Gastrocnemius medialis (tissue), 4 donors: ENCODE data around the gene MSMB. TPM values are rescaled to one million over a fixed set of nuclear protein-coding genes. Genes with fewer than 3 reads are reported as not detected.

Experiments used
- ATAC-seq, 2 donors: fragments of 150-250 bp; one replicate each; pipeline ENCODE4 v1.9.1; 2016
- DNase-seq, 2 donors: peaks; one replicate each; pipeline ENCODE4 v3.0.0-alpha.2; 2019
- H3K27ac ChIP-seq, 4 donors: fragments of 200-600 bp; sonication (generic); 1 replicate in 1 of 4; 2 replicates in 3 of 4; pipeline ENCODE4 v1.5.1; 2016 to 2018; ENCODE audit warnings: mild to moderate bottlenecking in 2 of 4, moderate library complexity in 1 of 4
- H3K27me3 ChIP-seq, 3 donors: fragments of 200-600 bp; sonication (generic) in 2 of 3; 1 replicate in 1 of 3; 2 replicates in 2 of 3; pipeline versions ENCODE4 v1.5.1 to v1.6.0; 2016 to 2019; ENCODE audit warnings: mild to moderate bottlenecking in 1 of 3, moderate library complexity in 1 of 3
- H3K36me3 ChIP-seq, 2 donors: fragments of 200-600 bp; sonication (generic) in 1 of 2; one replicate each; pipeline ENCODE4 v1.5.1; 2017 to 2018
- H3K4me1 ChIP-seq, 2 donors: fragments of 200-600 bp; sonication (generic) in 1 of 2; one replicate each; pipeline ENCODE4 v1.5.1; 2016 to 2017; ENCODE audit warnings: mild to moderate bottlenecking in 2 of 2
- H3K4me3 ChIP-seq, 4 donors: fragments of 200-600 bp; sonication (generic) in 3 of 4; 1 replicate in 1 of 4; 2 replicates in 3 of 4; pipeline ENCODE4 v1.5.1; 2016 to 2019; ENCODE audit warnings: mild to moderate bottlenecking in 2 of 4
- H3K9me3 ChIP-seq, 3 donors: fragments of 200-600 bp; sonication (generic) in 2 of 3; 1 replicate in 1 of 3; 2 replicates in 2 of 3; pipeline ENCODE4 v1.5.1; 2016 to 2019
- CTCF ChIP-seq, 5 experiments: fragments of 450-650 bp in 3 of 5; fragments of 200-600 bp in 2 of 5; sonication (generic) in 2 of 5; IDR thresholded peaks in 4 of 5; conservative IDR thresholded peaks in 1 of 5; 1 replicate in 4 of 5; 2 replicates in 1 of 5; pipeline ENCODE4 v1.5.1; 2016 to 2019; ENCODE audit warnings: antibody characterized with exemption in 5 of 5, mild to moderate bottlenecking in 3 of 5, moderate library complexity in 3 of 5
- POLR2A ChIP-seq, 2 donors: fragments of 450-650 bp; IDR thresholded peaks; one replicate each; pipeline ENCODE4 v1.6.1; 2017; ENCODE audit warnings: antibody characterized with exemption in 2 of 2, mild to moderate bottlenecking in 2 of 2, moderate library complexity in 2 of 2
- in situ Hi-C, 4 donors: fragments of 200-750 bp; cut with MboI; loops; one replicate each; pipeline versions ENCODE4 v1.15.0 to v1.8.0; 2017; ENCODE audit warnings: low sequenced_read_pairs in 4 of 4
- intact Hi-C: fragments of 100-400 bp; cut with DNase I; formaldehyde crosslinking; loops from one replicate; pipeline ENCODE4 v1.15.1; 2023; ENCODE audit warnings: low total_unique reads
- total RNA-seq, 4 donors: library from RNA; depleted of rRNA; stranded (reverse); fragments of >200 nt; gene quantifications; one replicate each; pipeline versions ENCODE4 v1.1.0 to v1.2.3, GENCODE V29; 2016

The MSMB gene
- total RNA-seq, 4 donors from 2014 or later = not detected

- Histone ChIP-seq H3K36me3 (no peaks in the 10 kb centered on the region), H3K4me1 (peaks cover 12 to 16% of the 10 kb centered on the region in 2 donors), H3K9me3 (no peaks in the 10 kb centered on the region), H3K27me3 (no peaks in the 10 kb centered on the region), H3K4me3 (no peak overlapping the region), H3K27ac (no peak overlapping the region)
- DNase-seq = no peak
- TF ChIP-seq POLR2A (IDR thresholded peaks at IDR 0.05) (no peak), CTCF (IDR thresholded peaks at IDR 0.05 in 4 of 5, conservative IDR thresholded peaks at IDR 0.05 in 1 of 5) (no peak)
- in situ Hi-C loops = no loop called here
- no peak for ATAC-seq
- intact Hi-C loops = loop anchor here (5.0 kb wide), 1 partner anchor 249 kb away; no protein-coding TSS in a partner anchor
Measured at GRCh38 chr10:46033602-46034011, 12.5 kb downstream of the MSMB start.

DNA sequence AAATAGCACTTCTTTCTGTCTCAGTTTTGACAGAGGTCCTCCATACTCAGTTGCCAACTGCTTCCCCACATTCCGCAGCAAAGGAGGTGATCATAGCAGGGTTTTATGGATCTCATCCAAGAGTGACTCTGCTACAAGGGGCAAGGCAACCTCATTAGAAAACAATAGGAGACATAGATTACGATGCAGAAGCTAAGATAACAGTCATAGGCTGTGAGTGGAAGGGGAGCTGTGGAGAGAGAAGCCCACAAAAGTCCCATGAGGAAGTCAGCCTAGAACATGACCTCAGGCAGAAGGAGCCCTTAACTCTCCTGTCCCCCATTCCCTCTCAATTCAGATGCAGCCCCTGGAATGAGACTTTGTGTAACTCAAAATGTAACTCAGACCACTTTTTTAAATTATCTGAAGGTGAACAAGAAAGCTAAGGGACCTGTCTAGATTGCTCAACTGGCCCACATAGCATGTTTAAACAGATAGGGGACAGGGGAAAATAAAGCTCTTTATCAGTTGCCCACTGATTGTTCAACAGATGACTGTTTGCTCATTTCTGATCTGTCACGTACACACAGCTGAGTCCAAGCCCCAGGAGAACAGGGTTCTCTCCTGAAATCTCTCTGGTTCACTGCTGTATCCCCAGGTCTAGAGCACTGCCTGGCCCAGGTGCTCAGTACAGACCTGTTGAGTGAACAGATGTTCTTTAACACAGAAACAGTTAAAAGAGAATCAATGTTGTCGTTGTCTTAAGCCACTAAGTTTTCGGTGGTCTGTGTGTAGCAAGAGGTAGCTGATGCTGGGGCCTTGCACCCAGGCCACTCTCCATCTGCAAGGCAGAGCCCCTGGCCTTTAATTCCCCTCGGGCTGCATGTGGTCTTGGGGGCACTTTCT is 14.2 kb downstream of the MSMB start:
- H3K27me3 ChIP-seq = no peaks in the 10 kb centered on the region
- no peak for ATAC-seq
- no peak for TF ChIP-seq CTCF (IDR thresholded peaks at IDR 0.05 in 4 of 5, conservative IDR thresholded peaks at IDR 0.05 in 1 of 5)
- TF ChIP-seq POLR2A (IDR thresholded peaks at IDR 0.05) = no peak
- no peak for DNase-seq
- peaks cover 28 to 30% of the 10 kb centered on the region in 2 donors for H3K4me1 ChIP-seq
- intact Hi-C loops = loop anchor here (5.0 kb wide), 1 partner anchor 250 kb away; no protein-coding TSS in a partner anchor
- no peaks in the 10 kb centered on the region for H3K36me3 ChIP-seq
- no peak overlapping the region for H3K27ac ChIP-seq
- in situ Hi-C loops = no loop called here
- no peak overlapping the region for H3K4me3 ChIP-seq
- no peaks in the 10 kb centered on the region for H3K9me3 ChIP-seq

DNA sequence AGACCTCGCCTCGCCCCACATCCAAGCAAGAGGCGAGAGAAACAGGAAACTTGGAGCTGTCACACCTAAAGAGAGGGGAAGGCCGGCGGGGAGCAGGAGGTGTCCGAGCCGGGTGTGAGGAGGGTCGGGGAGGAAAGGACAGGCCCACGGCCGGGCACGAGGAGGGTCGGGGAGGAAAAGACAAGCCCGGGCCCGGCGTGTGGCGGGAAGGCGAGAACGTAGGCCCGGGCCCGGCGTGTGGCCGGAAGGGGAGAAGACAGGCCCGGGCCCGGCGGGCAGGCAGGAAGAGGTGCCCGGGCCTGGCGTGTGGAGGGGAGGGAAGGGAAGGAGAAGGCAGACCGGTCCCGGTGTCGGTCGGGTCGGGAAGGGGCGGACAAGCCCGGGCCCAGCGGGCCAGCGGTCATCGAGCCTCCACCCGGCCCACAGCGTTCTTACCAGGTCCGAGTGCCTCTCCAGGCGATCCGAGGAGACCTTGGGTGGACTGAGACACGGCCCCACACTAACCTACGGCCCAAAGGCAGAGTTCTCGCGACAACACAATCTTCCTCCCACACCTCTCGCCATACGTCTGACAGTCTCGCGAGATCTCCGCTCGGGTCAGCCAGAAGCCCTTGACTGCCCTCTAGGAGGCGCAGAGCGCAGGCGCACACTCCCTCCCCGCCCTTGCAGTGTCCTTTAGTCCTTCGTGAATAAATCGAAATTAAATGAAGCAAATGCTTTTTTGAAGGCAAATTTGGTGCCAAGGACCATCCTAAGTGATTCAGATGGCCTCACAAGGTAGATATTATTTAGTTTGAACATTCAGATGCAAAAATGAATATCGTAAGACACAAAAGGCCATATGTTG is 15.8 kb downstream of the MSMB start, which contains the start of gene NCOA4:
NCOA4 (minus strand) TSS at position 533 of the 847 bp plus-strand sequence. CDS start 13,943 bp downstream, outside the sequence.
- DNase-seq (peak; percentile 96 to 97), ATAC-seq (peak; percentile 99 to 100)
- intact Hi-C loops = loop anchor here (5.0 kb wide), 1 partner anchor 252 kb away; no protein-coding TSS in a partner anchor
- Histone ChIP-seq H3K27me3 (no peaks in the 10 kb centered on the region), H3K36me3 (no peaks in the 10 kb centered on the region), H3K4me3 (peak within 1 kb of the TSS; percentile 75 to 99 (median 89)), H3K9me3 (no peaks in the 10 kb centered on the region), H3K4me1 (peaks cover 44 to 45% of the 10 kb centered on the region in 2 donors), H3K27ac (peak within 1 kb of the TSS; percentile 90 to 98 (median 91))
- TF ChIP-seq CTCF (IDR thresholded peaks at IDR 0.05 in 4 of 5, conservative IDR thresholded peaks at IDR 0.05 in 1 of 5) = peak; percentile 6 to 79 (median 67)
- TF ChIP-seq POLR2A (IDR thresholded peaks at IDR 0.05) = peak; percentile 56 to 73
- in situ Hi-C loops = no loop called here

- peaks cover 49 to 53% of the 10 kb centered on the region in 2 donors for H3K4me1 ChIP-seq
- ATAC-seq (no peak), DNase-seq (no peak)
- no peaks in the 10 kb centered on the region for H3K9me3 ChIP-seq
- no peaks in the 10 kb centered on the region for H3K36me3 ChIP-seq
- H3K4me3 ChIP-seq = peak overlapping the region; percentile 75 to 99 (median 89)
- H3K27me3 ChIP-seq = no peaks in the 10 kb centered on the region
- in situ Hi-C loops = no loop called here
- intact Hi-C loops = loop anchor here (5.0 to 10.0 kb wide), 2 partner anchors 253 to 1025 kb away; partner anchors contain the start of gene ZNF22
- TF ChIP-seq POLR2A (IDR thresholded peaks at IDR 0.05) = no peak
- TF ChIP-seq CTCF (IDR thresholded peaks at IDR 0.05 in 4 of 5, conservative IDR thresholded peaks at IDR 0.05 in 1 of 5) = no peak
- H3K27ac ChIP-seq = peak overlapping the region; percentile 90 to 98 (median 91)
Measured at GRCh38 chr10:46029461-46030030, 16.5 kb downstream of the MSMB start.
